GM12865 (cell line): ENCODE measurements around the gene DNASE1L2.

ENCODE experiments used
- DNase-seq: peaks from one replicate; pipeline ENCODE4 v3.0.0; 2010; ENCODE audit warnings: low read depth
- H3K4me3 ChIP-seq: 2 replicates; pipeline ENCODE4 v1.5.1; 2011; ENCODE audit warnings: mild to moderate bottlenecking, low read depth, low read length, control low read depth
- TF ChIP-seq, protein P1 (sequence below): IDR thresholded peaks from 2 replicates; pipeline ENCODE4 v1.5.1; 2011; ENCODE audit warnings: low read length, control low read depth, low read depth, inconsistent platforms; ENCODE audit not compliant: insufficient read depth; ENCODE audit errors: missing control alignments

Gene DNASE1L2

DNA sequence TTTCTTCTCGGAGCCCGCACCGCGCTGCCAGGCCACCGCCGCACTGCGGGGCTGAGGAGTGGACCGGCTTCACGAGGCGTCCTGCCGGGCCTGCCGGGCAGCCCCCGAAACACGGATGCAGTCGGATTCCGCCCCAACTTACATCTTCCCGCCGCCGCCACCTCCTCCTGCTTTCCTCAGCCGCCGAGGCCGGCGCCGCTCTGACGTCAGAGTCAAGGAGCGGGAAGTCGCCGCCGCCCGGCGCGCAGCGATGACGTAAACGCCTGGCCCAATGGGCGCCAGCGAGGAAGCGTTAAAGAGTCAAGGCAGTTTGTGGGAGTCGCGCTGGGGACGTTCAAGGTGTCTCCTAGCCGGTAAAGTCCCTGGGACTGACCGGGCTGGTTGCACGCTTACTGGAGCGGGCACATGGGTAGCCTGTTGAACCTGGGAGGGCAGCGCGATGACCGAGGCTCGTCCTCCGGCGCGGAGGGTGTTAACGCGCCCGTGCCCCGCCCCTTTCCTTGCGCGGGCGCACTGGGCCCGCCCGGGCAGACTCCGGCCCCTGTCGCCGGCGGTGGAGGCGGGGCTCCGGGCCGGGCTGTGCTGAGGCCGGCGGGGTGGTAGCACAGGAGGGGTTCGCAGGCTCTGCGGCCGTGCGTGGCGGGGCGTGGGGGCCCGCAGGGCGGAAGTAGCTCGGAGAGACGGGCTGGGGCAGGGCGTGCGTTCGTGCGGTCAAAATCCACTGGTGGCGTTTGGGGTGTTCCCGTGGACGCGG, 31.8 kb downstream of the DNASE1L2 start, which contains the start of gene RNPS1:
Gene RNPS1 (minus strand): TSS at position 214 of the 754 bp plus-strand sequence. CDS start 3,483 bp downstream, outside the sequence.
- peak within 1 kb of the TSS; percentile 88 for H3K4me3 ChIP-seq
- peak; percentile 97 for DNase-seq
- TF ChIP-seq, protein P1, sequence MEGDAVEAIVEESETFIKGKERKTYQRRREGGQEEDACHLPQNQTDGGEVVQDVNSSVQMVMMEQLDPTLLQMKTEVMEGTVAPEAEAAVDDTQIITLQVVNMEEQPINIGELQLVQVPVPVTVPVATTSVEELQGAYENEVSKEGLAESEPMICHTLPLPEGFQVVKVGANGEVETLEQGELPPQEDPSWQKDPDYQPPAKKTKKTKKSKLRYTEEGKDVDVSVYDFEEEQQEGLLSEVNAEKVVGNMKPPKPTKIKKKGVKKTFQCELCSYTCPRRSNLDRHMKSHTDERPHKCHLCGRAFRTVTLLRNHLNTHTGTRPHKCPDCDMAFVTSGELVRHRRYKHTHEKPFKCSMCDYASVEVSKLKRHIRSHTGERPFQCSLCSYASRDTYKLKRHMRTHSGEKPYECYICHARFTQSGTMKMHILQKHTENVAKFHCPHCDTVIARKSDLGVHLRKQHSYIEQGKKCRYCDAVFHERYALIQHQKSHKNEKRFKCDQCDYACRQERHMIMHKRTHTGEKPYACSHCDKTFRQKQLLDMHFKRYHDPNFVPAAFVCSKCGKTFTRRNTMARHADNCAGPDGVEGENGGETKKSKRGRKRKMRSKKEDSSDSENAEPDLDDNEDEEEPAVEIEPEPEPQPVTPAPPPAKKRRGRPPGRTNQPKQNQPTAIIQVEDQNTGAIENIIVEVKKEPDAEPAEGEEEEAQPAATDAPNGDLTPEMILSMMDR: no peak

DNA sequence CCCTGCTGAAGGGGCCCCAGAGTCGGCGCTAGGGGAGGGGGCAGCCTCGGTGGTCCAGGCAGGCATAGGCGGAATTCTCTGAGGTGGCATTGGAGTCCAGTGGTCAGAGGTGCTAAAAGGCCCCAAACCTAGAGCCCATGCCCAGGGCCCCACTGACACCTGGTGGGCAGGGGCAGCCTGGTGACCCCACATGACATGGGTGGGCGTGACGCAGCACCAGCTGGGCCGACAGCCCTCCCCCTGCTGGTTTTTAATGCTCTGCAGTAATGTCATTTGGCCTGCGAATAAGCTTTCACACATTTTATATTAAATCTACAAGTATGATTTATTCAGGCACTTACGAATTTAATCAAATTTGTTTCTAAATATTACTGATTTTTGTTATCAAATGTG, 33.8 kb downstream of the DNASE1L2 start:
- TF ChIP-seq, protein P1: no peak
- DNase-seq: no peak
- no peak overlapping the region for H3K4me3 ChIP-seq

DNA sequence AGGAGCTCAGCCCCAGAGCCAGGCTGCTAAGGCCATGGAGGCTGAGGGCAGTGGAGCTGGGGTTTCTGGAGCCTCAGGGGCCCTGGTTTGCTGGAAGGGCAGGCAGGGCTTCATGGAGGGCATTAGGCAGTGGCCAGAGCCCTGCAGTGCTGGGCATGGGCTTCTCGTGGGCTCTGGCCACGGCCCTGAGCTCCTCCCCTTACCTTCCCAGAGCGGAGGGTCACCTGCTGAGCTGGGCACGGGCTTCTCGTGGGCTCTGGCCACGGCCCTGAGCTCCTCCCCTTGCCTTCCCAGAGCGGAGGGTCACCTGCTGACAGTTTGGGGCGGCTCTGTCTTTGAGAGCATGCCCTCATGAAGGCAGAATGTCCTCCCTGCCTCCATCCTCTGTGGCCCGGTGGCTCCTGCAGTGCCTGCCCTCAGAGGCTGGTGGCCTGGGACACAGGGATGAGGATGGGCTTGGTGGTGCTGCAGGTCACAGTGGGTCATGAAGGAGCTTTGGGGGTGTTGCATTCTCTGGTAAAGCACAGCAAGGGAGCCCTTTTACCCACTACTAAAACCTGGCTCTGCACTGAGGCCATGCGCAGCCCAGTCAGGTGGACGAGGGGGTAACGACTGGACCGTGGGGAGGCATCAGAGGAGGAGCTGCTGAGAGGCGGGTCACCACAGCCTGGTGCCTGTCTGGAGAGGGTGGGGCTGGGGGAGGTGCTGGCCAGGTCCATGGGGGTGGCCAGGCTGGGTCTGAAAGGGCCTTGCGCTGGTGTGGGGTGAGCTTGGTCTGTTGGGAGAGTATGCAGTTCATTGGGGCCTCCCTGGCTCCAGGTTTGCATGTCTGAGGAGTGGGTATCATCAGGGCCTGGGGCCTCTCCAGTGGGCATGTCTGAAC, 34.6 kb downstream of the DNASE1L2 start:
- TF ChIP-seq, protein P1: no peak
- no peak overlapping the region for H3K4me3 ChIP-seq
- DNase-seq: no peak

DNA sequence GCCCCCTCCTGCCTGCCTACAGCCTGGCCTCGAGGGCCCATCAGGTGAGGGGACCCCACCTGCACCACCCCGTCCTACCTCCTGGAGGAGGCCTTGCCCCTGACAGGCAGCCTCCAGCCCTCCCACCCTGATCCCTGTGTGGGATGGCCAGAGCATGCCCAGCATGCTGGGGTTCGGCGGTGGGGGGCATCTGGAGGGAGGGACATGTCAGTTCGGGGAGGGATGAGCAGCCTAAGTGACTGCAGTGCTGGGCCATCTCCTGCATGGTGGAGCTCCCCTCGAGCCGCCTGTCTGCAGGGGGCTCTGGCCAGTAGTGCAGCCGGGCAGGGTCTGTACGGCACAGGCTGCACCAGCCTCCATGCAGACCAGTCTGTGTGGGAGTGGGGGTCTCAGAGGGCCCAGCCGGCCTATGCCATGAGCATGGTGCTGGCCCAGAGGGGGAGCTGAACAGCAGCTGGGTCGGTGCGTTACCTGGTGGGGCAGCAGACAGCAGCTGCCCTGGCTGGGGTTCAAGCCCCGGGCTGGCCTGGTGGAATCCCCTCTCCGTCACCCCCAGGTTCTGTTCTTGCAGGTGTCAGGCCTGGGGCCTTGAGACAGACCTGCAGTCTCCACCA, 35.7 kb downstream of the DNASE1L2 start:
- H3K4me3 ChIP-seq: no peak overlapping the region
- no peak for DNase-seq
- TF ChIP-seq, protein P1: no peak

DNA sequence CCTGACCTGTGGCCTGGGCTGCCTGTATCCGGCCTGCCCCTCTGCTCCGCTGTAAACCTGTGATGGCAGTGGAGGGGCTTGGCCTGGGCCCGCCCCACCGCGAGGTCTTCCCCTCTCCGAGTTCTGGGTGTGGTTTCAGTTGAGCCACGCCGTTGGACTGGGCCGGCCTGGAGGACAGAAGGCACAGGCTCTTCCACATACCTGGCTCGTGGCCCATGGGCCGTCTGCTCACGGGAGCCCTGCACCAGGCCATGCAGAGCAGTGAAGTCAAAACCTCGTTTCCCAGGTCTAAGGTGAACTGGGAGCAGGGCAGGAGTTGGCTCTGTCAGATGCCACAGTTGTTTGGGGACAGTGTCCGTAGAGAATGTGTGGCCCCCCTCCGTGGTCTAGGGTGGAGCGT, 37.2 kb downstream of the DNASE1L2 start:
- no peak overlapping the region for H3K4me3 ChIP-seq
- DNase-seq: no peak
- TF ChIP-seq, protein P1: no peak

DNA sequence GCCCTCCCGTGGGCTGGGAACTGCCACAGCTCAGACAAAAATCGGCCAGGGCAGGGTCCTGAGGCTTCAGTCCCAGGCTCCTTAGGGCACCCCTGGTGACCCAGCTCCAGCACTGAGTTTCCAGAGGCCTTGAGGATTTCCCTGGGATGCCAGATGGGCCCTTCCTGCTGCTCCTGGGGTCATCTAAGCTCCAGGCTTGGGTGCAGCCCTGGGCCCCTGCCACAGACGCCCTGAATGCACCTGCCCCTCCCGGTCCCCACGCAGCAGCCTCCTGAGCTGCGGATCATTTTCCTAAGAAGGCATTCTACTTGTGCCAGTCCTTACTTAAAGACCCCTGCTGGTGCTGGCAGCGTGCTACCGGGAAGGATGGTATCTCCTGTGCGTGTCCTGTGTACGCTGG, 37.7 kb downstream of the DNASE1L2 start:
- TF ChIP-seq, protein P1: no peak
- no peak overlapping the region for H3K4me3 ChIP-seq
- no peak for DNase-seq
